Esophagus muscularis mucosa (tissue), 4 donors: ENCODE results near the gene MLLT3. TPM values are rescaled to one million over a fixed set of nuclear protein-coding genes. Genes with fewer than 3 reads are reported as not detected.

Experiments used
- DNase-seq: peaks from one replicate; pipeline ENCODE4 v3.0.0-alpha.2; 2017; ENCODE audit errors: extremely low spot score
- H3K27ac ChIP-seq, 4 donors: fragments of 200-600 bp; sonication (generic); replicated peaks in 1 of 4; 1 replicate in 3 of 4; 2 replicates in 1 of 4; pipeline ENCODE4 v1.5.1; 2016 to 2019; ENCODE audit warnings: mild to moderate bottlenecking in 1 of 4
- H3K27me3 ChIP-seq, 4 donors: fragments of 200-600 bp; sonication (generic); one replicate each; pipeline versions ENCODE4 v1.5.1 to v1.6.0; 2016 to 2019
- H3K36me3 ChIP-seq, 4 donors: fragments of 200-600 bp; sonication (generic); one replicate each; pipeline ENCODE4 v1.5.1; 2016 to 2019
- H3K4me1 ChIP-seq, 4 donors: fragments of 200-600 bp; sonication (generic); one replicate each; pipeline ENCODE4 v1.5.1; 2016 to 2019
- H3K4me3 ChIP-seq, 4 donors: fragments of 200-600 bp; sonication (generic); 1 replicate in 2 of 4; 2 replicates in 2 of 4; pipeline ENCODE4 v1.5.1; 2016 to 2019; ENCODE audit warnings: mild to moderate bottlenecking in 4 of 4, moderate library complexity in 1 of 4
- H3K9me3 ChIP-seq, 4 donors: fragments of 200-600 bp; sonication (generic); 1 replicate in 3 of 4; 2 replicates in 1 of 4; pipeline ENCODE4 v1.5.1; 2016 to 2019
- EP300 ChIP-seq: sonication (generic); formaldehyde crosslinking; IDR thresholded peaks from one replicate; pipeline ENCODE4 v1.6.1; 2017; ENCODE audit warnings: antibody characterized with exemption
- POLR2A ChIP-seq: fragments of 450-650 bp; IDR thresholded peaks from one replicate; pipeline ENCODE4 v1.6.1; 2017; ENCODE audit warnings: antibody characterized with exemption, moderate library complexity, mild to moderate bottlenecking, low read depth
- POLR2AphosphoS5 ChIP-seq, 2 donors: sonication (generic); formaldehyde crosslinking; IDR thresholded peaks; one replicate each; pipeline ENCODE4 v1.6.1; 2017; ENCODE audit warnings: antibody characterized with exemption in 2 of 2
- WGBS: methylation state at CpG from one replicate; pipeline ENCODE4 v1.1.5; 2018; 5-methylcytosine and 5-hydroxymethylcytosine counted together
- intact Hi-C: fragments of 100-400 bp; cut with DNase I; formaldehyde crosslinking; loops from one replicate; pipeline ENCODE4 v1.15.1; 2023
- total RNA-seq, 4 donors: library from RNA; depleted of rRNA; stranded (reverse); fragments of >200 nt; gene quantifications; one replicate each; pipeline versions ENCODE4 v1.1.0 to v1.2.1, GENCODE V29; 2016
- TF ChIP-seq, protein P1 (sequence below), 3 experiments: fragments of 200-600 bp in 2 of 3; fragments of 450-650 bp in 1 of 3; sonication (generic) in 2 of 3; IDR thresholded peaks; one replicate each; pipeline ENCODE4 v1.5.1; 2017 to 2019; ENCODE audit warnings: antibody characterized with exemption in 3 of 3, mild to moderate bottlenecking in 2 of 3, moderate library complexity in 1 of 3

The MLLT3 gene
- total RNA-seq, 4 donors from 2014 or later = 14.1 to 30.7 (median 18.0) TPM

GRCh38 chr9:20407013-20407412 lies 215.3 kb downstream of the MLLT3 start:
- Histone ChIP-seq H3K27ac (no peak overlapping the region), H3K27me3 (no peaks in the 10 kb centered on the region), H3K36me3 (no peaks in the 10 kb centered on the region), H3K4me1 (peaks cover 0 to 7% (median 0%) of the 10 kb centered on the region in 4 donors), H3K9me3 (no peaks in the 10 kb centered on the region), H3K4me3 (no peak overlapping the region)
- no peak for DNase-seq
- intact Hi-C loops = no loop called here
- TF ChIP-seq POLR2A = no peak
- TF ChIP-seq, protein P1, sequence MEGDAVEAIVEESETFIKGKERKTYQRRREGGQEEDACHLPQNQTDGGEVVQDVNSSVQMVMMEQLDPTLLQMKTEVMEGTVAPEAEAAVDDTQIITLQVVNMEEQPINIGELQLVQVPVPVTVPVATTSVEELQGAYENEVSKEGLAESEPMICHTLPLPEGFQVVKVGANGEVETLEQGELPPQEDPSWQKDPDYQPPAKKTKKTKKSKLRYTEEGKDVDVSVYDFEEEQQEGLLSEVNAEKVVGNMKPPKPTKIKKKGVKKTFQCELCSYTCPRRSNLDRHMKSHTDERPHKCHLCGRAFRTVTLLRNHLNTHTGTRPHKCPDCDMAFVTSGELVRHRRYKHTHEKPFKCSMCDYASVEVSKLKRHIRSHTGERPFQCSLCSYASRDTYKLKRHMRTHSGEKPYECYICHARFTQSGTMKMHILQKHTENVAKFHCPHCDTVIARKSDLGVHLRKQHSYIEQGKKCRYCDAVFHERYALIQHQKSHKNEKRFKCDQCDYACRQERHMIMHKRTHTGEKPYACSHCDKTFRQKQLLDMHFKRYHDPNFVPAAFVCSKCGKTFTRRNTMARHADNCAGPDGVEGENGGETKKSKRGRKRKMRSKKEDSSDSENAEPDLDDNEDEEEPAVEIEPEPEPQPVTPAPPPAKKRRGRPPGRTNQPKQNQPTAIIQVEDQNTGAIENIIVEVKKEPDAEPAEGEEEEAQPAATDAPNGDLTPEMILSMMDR (IDR thresholded peaks at IDR 0.05) = no peak
- TF ChIP-seq POLR2AphosphoS5 (IDR thresholded peaks at IDR 0.05) = no peak

GRCh38 chr9:20406344-20406743 lies 216.0 kb downstream of the MLLT3 start:
- TF ChIP-seq POLR2AphosphoS5 (IDR thresholded peaks at IDR 0.05) = no peak
- TF ChIP-seq, protein P1 (IDR thresholded peaks at IDR 0.05) = no peak
- TF ChIP-seq EP300 = no peak
- TF ChIP-seq POLR2A = no peak
- Histone ChIP-seq H3K27me3 (no peaks in the 10 kb centered on the region), H3K27ac (no peak overlapping the region), H3K9me3 (no peaks in the 10 kb centered on the region), H3K36me3 (no peaks in the 10 kb centered on the region), H3K4me3 (no peak overlapping the region), H3K4me1 (peaks cover 0 to 7% (median 0%) of the 10 kb centered on the region in 4 donors)
- DNase-seq = no peak
- intact Hi-C loops = no loop called here
- 96% methylated on average over 4 of the region's 4 CpGs for WGBS

- Histone ChIP-seq H3K4me3 (no peak overlapping the region), H3K27me3 (no peaks in the 10 kb centered on the region), H3K36me3 (no peaks in the 10 kb centered on the region), H3K9me3 (no peaks in the 10 kb centered on the region), H3K27ac (no peak overlapping the region), H3K4me1 (peaks cover 0 to 7% (median 0%) of the 10 kb centered on the region in 4 donors)
- TF ChIP-seq EP300 (no peak), POLR2A (no peak), POLR2AphosphoS5 (IDR thresholded peaks at IDR 0.05) (no peak)
- TF ChIP-seq, protein P1 (IDR thresholded peaks at IDR 0.05) = no peak
- no peak for DNase-seq
- 97% methylated on average over 5 of the region's 5 CpGs for WGBS
- intact Hi-C loops = no loop called here
Measured at GRCh38 chr9:20405616-20406015, 216.7 kb downstream of the MLLT3 start.

DNA sequence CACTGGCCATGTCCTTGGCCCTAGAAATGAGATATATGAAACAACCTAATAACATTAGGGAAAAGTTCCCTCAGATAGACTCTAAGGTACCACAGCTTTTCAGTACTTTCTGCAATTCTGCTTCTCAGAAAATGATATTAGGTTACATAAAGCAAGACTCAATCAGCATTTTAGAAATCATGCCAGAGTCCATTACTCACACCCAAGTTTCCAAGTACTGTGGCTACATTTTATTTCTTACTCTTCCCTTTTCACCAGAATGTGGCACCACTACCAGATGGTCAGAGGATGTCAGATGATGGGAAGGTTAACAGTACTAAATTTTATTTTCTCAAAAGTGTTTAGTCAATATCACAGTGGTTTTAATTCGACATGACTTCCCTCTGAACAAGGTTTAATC lies 217.2 kb downstream of the MLLT3 start:
- Histone ChIP-seq H3K27me3 (no peaks in the 10 kb centered on the region), H3K9me3 (no peaks in the 10 kb centered on the region), H3K4me3 (no peak overlapping the region), H3K36me3 (no peaks in the 10 kb centered on the region), H3K4me1 (peaks cover 0 to 7% (median 0%) of the 10 kb centered on the region in 4 donors), H3K27ac (no peak overlapping the region)
- TF ChIP-seq POLR2AphosphoS5 (IDR thresholded peaks at IDR 0.05) (no peak), POLR2A (no peak), EP300 (no peak)
- TF ChIP-seq, protein P1 (IDR thresholded peaks at IDR 0.05) = no peak
- no peak for DNase-seq
- 92% methylated on average over 1 of the region's 1 CpG for WGBS
- intact Hi-C loops = no loop called here

DNA sequence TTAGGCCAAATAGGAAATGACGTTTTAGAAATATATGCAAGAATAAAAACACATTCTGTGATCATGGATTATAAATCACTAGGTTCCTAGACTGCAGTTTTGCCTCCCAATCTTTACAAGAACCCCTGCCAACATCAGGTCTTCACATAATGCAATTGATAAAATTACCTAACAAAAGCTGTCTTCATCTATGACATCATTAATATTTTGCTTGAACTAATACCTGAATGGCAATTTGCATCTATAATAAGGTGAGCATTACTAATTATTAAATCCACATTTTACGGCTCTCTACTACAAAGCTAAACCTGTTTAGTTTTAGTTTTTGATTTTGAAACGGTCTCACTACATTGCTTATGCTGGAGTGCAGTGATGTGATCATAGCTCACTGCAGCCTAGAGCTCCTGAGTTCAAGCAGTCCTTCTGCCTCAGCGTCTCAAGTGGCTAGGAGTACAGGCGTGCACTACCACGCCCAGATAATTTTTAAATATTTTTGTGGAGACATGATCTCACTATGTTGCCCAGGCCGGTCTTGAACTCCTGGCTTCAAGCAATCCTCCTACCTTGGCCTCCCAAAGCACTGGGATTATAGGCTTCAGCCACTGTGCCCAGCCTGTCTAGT lies 218.0 kb downstream of the MLLT3 start:
- Histone ChIP-seq H3K27ac (no peak overlapping the region), H3K36me3 (no peaks in the 10 kb centered on the region), H3K27me3 (no peaks in the 10 kb centered on the region), H3K4me3 (no peak overlapping the region), H3K4me1 (peaks cover 0 to 7% (median 0%) of the 10 kb centered on the region in 4 donors), H3K9me3 (no peaks in the 10 kb centered on the region)
- DNase-seq = no peak
- 88% methylated on average over 7 of the region's 7 CpGs for WGBS
- intact Hi-C loops = no loop called here
- TF ChIP-seq POLR2AphosphoS5 (IDR thresholded peaks at IDR 0.05) (no peak), POLR2A (no peak), EP300 (no peak)
- TF ChIP-seq, protein P1 (IDR thresholded peaks at IDR 0.05) = no peak
